Hepatocyte (in vitro differentiated cells): Measurements from ENCODE around the gene DSCAML1.

Experiments used
- EZH2phosphoT487 ChIP-seq: fragments of 200-600 bp; sonication (generic); IDR thresholded peaks from one replicate; pipeline ENCODE4 v1.6.1; 2018; ENCODE audit warnings: antibody characterized with exemption, mild to moderate bottlenecking, low read depth, moderate library complexity; ENCODE audit not compliant: unreplicated experiment, severe bottlenecking
- TF ChIP-seq, protein P1 (sequence below): fragments of 200-600 bp; sonication (generic); IDR thresholded peaks from 2 replicates; pipeline ENCODE4 v1.5.1; 2016; ENCODE audit warnings: antibody characterized with exemption, mild to moderate bottlenecking; ENCODE audit not compliant: poor library complexity

DNA sequence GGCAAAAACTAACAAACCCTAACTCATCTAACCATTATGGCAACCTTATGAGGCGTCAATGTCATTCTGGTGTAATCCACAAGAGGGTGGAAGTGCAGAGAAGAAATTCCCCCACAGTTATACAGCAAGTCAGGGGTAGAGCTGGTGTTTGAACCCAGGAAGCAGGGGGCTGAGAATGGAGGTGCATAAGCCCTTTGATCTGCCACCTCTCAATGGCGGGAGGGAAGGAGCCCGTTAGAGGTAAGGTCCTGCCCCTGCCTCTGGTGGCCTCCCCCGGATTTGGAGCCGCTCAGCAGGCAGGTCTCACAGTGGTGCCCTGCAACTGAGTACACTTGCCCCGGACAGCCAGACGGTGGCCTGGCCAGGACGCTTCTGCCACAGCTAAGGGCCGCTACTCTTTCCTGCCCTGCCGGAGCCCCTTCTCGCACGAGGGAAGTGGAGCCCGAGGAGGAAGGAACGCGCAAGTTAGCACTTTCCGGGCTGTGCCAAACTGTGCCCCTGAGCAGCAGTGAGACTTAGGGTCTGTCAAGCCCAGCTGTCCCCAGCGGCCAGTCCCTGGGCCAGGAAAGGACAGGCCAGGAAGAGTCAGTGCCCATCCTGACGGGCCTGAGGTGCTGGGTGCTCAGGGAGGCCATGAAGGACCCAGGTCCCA is 26.4 kb upstream of the DSCAML1 start:
- TF ChIP-seq, protein P1, sequence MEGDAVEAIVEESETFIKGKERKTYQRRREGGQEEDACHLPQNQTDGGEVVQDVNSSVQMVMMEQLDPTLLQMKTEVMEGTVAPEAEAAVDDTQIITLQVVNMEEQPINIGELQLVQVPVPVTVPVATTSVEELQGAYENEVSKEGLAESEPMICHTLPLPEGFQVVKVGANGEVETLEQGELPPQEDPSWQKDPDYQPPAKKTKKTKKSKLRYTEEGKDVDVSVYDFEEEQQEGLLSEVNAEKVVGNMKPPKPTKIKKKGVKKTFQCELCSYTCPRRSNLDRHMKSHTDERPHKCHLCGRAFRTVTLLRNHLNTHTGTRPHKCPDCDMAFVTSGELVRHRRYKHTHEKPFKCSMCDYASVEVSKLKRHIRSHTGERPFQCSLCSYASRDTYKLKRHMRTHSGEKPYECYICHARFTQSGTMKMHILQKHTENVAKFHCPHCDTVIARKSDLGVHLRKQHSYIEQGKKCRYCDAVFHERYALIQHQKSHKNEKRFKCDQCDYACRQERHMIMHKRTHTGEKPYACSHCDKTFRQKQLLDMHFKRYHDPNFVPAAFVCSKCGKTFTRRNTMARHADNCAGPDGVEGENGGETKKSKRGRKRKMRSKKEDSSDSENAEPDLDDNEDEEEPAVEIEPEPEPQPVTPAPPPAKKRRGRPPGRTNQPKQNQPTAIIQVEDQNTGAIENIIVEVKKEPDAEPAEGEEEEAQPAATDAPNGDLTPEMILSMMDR, result peak; percentile 39
- TF ChIP-seq EZH2phosphoT487, result no peak
